Activated CD8-positive, alpha-beta memory T cell treated with anti-CD3 and anti-CD28 coated beads for 24 hours (primary cell): ENCODE data around the gene PROK2.
A peak's percentile ranks its signal among the peaks of the same experiment; 100 is the strongest.

ENCODE experiments used
- DNase-seq: peaks from one replicate; pipeline ENCODE4 v3.0.0-alpha.2; 2020

Gene PROK2

DNA sequence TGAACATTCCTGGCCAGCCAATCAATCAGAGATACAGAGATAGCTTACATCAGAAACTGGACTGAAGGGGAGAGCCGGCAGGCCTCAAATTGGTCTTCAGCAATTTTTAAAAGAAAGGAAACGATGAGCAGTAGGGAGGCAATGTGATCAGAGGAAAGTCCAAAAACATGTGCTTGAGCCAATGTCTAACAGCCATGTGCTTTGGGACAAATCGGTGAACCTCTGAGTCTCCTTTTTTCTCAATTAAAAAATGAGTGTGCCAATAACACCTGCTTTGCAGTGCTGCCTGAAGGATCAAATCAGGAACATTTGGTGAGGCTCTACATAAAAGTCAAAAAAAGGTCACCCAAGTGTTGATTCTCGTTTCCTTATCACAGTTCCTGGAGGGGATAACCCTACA lies 52.3 kb downstream of the PROK2 start:
- peak; percentile 11 for DNase-seq

DNA sequence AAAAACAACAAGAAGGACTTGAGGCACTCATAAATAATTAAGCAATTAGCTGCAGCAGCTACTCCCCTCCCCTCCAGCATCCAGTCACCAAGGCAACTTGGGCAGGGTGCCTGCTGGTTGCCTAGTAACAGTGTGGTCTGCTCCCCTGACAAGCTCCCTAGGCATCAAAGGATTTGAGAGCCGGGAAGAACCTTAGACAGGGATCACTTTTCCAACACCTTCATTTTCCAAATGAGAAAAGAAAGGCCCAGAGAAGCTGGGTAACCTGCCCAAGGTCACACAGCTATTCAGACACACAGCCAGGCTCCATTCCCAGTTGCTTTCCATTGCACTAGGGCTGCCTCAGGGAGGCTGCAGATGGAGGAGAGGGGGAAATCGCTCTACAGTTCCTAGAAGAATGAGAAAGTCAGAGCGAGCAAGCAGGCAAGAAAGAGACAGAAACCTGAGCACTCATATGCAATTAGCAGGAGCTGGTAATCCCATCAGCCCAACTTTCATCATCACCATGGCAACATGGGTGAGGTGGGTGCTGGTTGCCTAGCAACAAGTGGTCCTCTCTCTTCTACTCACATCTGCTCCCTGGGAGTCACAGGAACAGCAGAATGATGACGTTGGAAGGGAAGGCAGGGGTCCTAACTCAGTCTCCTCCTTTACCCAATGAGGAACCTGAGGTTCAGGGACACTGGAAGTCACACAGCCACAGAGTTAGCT lies 56.2 kb downstream of the PROK2 start:
- DNase-seq, result no peak

DNA sequence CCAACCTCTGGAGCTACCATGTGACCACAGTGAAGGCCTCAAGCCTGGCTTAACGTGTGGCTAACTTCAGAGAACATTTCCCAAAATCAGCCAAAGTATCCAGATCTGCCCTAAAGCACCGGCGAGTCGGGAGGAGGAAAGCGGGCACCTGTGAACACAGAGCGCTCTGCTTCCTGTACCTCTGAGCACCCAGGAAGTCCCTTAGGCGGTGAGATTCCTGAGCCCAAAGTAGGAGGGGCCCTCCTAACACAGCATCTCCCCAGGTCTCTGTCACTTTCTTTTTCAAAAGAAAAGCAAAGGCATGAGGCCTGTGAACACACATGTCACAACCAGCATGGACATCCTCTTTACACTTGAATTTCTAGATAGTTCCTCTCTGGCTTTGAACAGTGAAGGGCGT lies 58.8 kb downstream of the PROK2 start:
- DNase-seq, result peak; percentile 79

DNA sequence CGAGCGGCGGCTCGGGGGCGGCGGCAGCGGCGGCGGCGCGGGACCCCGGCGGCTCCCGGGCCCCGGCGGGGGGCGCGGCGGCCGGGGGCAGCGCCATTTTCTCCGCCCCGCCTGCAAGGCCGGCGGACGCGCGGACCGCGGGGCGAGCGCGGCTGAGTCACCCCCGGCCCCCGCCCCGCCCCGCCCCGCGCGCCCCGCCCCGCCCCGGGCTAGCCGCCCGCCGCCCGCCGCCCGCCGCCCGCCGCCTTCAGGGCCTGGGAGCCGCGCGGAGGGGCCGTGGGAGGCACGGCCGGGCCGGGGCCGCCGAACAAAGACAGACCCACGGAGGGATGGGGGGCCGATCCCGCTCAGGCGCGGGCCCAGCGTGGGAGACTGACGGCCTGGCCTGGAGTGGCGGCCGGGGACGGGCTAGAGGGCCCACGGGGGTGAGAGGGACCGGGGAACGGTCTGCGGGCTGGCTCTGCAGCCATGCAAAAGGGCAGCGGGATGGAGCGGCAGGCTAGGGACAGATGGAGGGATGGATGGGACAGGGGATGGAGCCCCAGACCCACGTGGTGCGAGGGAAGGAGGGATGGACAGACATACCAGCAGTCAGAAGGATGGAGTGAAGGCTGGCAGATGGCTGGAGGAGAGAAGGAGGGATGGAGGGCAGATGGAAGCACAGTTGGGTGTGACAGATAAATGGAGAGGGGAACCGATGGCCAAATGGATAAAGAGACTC lies 59.5 kb downstream of the PROK2 start, which contains the start of gene EIF4E3:
Gene EIF4E3, minus strand, starts transcription at position 132 of the 721 bp plus-strand sequence. Its CDS starts 35 bp downstream, at position 97.
- DNase-seq, result peak; percentile 83

DNA sequence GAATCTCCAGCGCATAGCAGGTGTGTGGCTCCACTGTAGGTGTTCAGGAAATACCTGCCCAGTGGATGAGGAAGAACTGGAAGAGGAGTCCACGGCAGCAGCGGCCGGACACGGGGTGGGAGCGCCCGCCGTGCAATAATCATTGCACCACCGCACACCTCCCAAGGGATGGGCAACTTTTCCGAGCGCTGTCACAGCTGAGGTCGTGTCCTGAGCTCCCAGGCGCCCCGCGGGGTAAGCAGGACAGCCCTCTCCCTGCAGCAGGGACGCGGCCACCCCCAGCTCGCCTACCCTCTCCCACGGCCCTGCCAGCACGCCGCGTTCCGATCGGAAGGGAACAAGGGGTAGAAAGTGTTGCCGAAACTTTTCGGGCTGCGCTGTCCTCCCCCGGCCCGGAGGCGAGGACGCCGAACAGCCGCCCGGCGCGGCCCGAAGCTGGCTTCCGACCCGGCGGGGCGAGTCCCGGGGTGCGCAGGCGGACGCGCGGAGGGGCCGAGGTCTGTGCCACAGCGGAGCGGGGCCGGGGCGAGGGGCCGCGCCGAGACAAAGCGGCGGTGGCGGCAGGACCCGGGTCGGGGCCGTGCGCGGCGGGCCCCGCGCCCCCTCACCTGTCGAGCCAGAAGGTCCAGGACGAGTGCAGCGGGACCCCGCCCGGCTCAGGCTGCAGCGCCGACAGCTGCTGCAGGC lies 60.2 kb downstream of the PROK2 start:
- peak; percentile 82 for DNase-seq

DNA sequence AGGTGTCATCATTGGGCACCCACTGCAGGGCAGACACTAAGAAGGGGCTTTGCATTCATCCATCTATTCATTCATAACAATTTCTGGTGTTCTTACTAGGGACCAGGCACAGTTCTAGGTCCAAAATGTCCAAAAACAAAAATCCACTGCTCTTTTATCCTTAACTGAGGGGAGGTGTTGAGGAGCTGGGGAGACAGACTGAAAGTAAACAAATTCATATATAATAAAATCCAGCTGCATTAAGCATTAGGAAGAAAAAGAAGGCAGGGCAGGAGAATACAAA lies 60.8 kb downstream of the PROK2 start:
- DNase-seq, result no peak

DNA sequence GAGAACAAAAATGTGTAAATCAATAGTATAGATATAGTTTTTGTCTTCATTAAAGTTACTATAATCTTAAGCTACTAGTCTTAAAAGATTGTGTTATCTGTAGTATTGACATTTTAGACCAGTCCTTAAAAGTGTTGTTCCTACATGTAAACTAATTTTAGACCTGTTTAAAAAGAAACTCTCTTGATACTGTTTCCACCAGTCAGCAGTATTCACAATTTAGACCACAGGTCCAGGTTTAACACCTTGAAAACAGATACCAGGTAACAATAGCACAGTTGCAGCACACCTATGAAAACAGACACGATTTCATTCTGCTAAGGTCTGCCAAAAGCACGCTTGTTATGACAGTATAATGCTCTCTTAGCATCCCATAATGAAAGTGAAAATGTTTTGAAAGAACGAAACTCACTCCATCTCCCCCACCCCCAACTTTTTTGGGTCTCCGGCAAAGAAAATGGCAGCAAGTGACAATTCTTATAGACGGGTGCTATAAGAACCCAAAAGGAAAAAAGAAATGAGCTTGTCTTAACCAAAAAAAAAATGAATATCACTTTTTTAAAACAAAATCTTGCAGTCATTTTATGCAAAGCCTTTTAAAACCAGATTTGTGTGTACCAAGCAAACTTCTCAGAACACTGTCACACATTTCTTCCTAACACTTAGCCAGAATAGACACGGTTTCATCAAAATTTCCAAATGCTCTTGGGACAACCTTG lies 61.3 kb downstream of the PROK2 start:
- peak; percentile 63 for DNase-seq

DNA sequence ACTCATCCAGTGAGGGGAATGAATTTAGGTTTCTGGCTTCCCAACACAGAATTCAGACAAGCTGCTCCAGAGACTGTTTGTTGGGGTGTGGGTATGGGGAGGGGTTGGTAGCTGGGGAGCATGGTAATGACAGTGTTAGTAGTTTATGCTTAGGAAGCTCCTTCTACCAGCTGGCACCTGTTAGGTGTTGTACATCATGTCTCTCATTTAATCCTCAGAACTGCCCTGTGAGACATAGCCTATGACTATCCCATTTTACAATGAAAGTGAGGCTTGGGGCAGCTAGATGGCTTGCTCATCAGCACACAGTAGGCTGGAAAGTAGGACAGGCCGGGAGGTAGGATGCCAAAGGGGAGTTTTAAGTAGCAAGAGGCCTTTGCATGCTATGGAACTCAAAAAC lies 62.3 kb downstream of the PROK2 start:
- DNase-seq, result peak; percentile 56
